Breast epithelium (tissue), 3 donors: ENCODE results near the gene TCF7.

ENCODE experiments used
- CTCF ChIP-seq, 3 donors: fragments of 450-650 bp; IDR thresholded peaks; one replicate each; pipeline ENCODE4 v1.5.1; 2016 to 2017; ENCODE audit warnings: antibody characterized with exemption in 3 of 3, mild to moderate bottlenecking in 3 of 3, moderate library complexity in 3 of 3
- POLR2A ChIP-seq: fragments of 450-650 bp; IDR thresholded peaks from one replicate; pipeline ENCODE4 v1.6.1; 2016; ENCODE audit warnings: antibody characterized with exemption, mild to moderate bottlenecking, moderate library complexity

GRCh38 chr5:134073404-134073803 is 41.1 kb upstream of the TCF7 start:
- TF ChIP-seq CTCF (IDR thresholded peaks at IDR 0.05) (no peak), POLR2A (no peak)
